HEK293 (cell line): ENCODE measurements around the gene KLK6.
"Not testable (repeated sequence)": the region's sequence is repeated elsewhere in the genome, so short reads cannot be mapped to it uniquely, and the experiment has no call there.

Experiments used
- ATF2 ChIP-seq: fragments of 450-650 bp; formaldehyde crosslinking; IDR thresholded peaks from 2 replicates; pipeline ENCODE4 v1.5.1; 2016; ENCODE audit warnings: missing biosample characterization, missing genetic modification characterization, low read depth
- BCL11A ChIP-seq: fragments of 450-650 bp; formaldehyde crosslinking; IDR thresholded peaks from 2 replicates; pipeline ENCODE4 v1.5.1; 2016; ENCODE audit warnings: low read depth, missing biosample characterization, missing genetic modification characterization
- CTCF ChIP-seq: fragments of 450-650 bp; formaldehyde crosslinking; IDR thresholded peaks from 2 replicates; pipeline ENCODE4 v1.5.1; 2016; ENCODE audit warnings: missing biosample characterization, missing genetic modification characterization
- REST ChIP-seq: fragments of 450-650 bp; formaldehyde crosslinking; IDR thresholded peaks from 2 replicates; pipeline ENCODE4 v1.5.1; 2016; ENCODE audit warnings: missing biosample characterization, missing genetic modification characterization
- SP2 ChIP-seq: fragments of 450-650 bp; formaldehyde crosslinking; IDR thresholded peaks from 2 replicates; pipeline ENCODE4 v1.5.1; 2016; ENCODE audit warnings: missing biosample characterization, missing genetic modification characterization
- YY1 ChIP-seq: fragments of 450-650 bp; formaldehyde crosslinking; IDR thresholded peaks from 2 replicates; pipeline ENCODE4 v1.5.1; 2018; ENCODE audit warnings: missing biosample characterization, missing genetic modification characterization
- ZBTB7A ChIP-seq: fragments of 450-650 bp; formaldehyde crosslinking; IDR thresholded peaks from 2 replicates; pipeline ENCODE4 v1.5.1; 2016; ENCODE audit warnings: low read depth, missing biosample characterization, missing genetic modification characterization
- ZNF10 ChIP-seq: fragments of 450-650 bp; formaldehyde crosslinking; IDR thresholded peaks from 2 replicates; pipeline ENCODE4 v1.5.1; 2017; ENCODE audit warnings: missing biosample characterization, missing genetic modification characterization
- ZNF114 ChIP-seq: fragments of 450-650 bp; formaldehyde crosslinking; IDR thresholded peaks from 2 replicates; pipeline ENCODE4 v1.5.0; 2017; ENCODE audit warnings: missing biosample characterization, missing genetic modification characterization
- ZNF302 ChIP-seq: fragments of 450-650 bp; formaldehyde crosslinking; IDR thresholded peaks from 2 replicates; pipeline ENCODE4 v1.5.1; 2016; ENCODE audit warnings: missing biosample characterization, missing genetic modification characterization, low read depth
- ZNF350 ChIP-seq: fragments of 450-650 bp; formaldehyde crosslinking; IDR thresholded peaks from 2 replicates; pipeline ENCODE4 v1.5.0; 2017; ENCODE audit warnings: missing biosample characterization, mild to moderate bottlenecking, missing genetic modification characterization
- ZNF629 ChIP-seq: fragments of 450-650 bp; formaldehyde crosslinking; IDR thresholded peaks from 2 replicates; pipeline ENCODE4 v1.5.1; 2017; ENCODE audit warnings: missing biosample characterization, missing genetic modification characterization

- TF ChIP-seq CTCF (tag by site-specific recombination); ZNF629 (tag by site-specific recombination); ZNF10 (tag by site-specific recombination); YY1; ZNF302; SP2 (tag by site-specific recombination); ZNF114 (tag by site-specific recombination); ZBTB7A (tag by site-specific recombination); ATF2 (tag by site-specific recombination); ZNF350 (tag by site-specific recombination); REST (tag by site-specific recombination); BCL11A: not testable (repeated sequence)
Observed at GRCh38 chr19:50984416-50984815, 15.0 kb upstream of the KLK6 start.
